Astrocyte of the spinal cord (primary cell): Measurements from ENCODE around the gene CDC23.
"Not testable (repeated sequence)": the region's sequence is repeated elsewhere in the genome, so short reads cannot be mapped to it uniquely, and the experiment has no call there.

Experiments
- DNase-seq: peaks from one replicate; pipeline ENCODE4 v3.0.0; 2011; ENCODE audit warnings: low read depth, low spot score
- H3K4me3 ChIP-seq: 2 replicates; pipeline ENCODE4 v1.5.1; 2011; ENCODE audit warnings: low read depth, mild to moderate bottlenecking, low read length, moderate library complexity
- CTCF ChIP-seq: IDR thresholded peaks from 2 replicates; pipeline ENCODE4 v1.5.1; 2012; ENCODE audit warnings: low read depth, mild to moderate bottlenecking, low read length, inconsistent platforms
- in situ Hi-C: cut with HindIII; loops from 2 replicates; pipeline ENCODE4 v1.10.0; 2017; ENCODE audit warnings: low sequenced_read_pairs

The CDC23 gene

GRCh38 chr5:138213161-138214029 is at the start of gene CDC23:
Gene CDC23, minus strand, starts transcription at chr5:138213323. Its CDS starts 11 bp downstream, at chr5:138213312.
- in situ Hi-C loops, result no loop called here
- peak; percentile 98 for DNase-seq
- TF ChIP-seq CTCF, result no peak
- peak within 1 kb of the TSS; percentile 100 for H3K4me3 ChIP-seq

- TF ChIP-seq CTCF, result no peak
- DNase-seq, result no peak
- no peak overlapping the region for H3K4me3 ChIP-seq
- in situ Hi-C loops, result no loop called here
Observed at GRCh38 chr5:138258704-138259292, 45.7 kb upstream of the CDC23 start.

DNA sequence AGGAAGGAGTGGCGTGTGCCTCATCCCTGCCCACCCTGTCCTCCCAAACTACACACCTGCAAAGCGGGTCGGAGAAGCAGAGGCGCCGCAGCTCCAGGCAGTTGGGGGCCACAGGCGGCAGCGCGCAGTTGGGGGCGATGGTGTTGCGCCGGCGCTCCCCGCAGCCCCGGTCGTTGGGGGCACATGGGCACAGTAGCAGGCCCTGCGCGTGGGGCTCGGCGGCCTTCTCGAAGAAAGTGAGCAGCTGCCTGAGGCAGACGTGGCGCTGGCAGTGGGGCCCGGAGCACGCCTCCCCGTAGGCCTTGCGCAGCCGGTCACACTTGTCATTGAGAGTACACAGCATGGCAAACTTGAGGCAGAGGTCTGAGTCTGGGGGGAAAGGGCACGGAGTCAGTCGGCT is 44.5 kb upstream of the CDC23 start:
- no peak for TF ChIP-seq CTCF
- no peak overlapping the region for H3K4me3 ChIP-seq
- no peak for DNase-seq
- in situ Hi-C loops, result no loop called here

GRCh38 chr5:138252944-138253343 is 39.8 kb upstream of the CDC23 start:
- in situ Hi-C loops, result no loop called here
- no peak overlapping the region for H3K4me3 ChIP-seq
- DNase-seq, result no peak
- no peak for TF ChIP-seq CTCF

- in situ Hi-C loops, DNase-seq, H3K4me3 ChIP-seq: not testable (repeated sequence)
Observed at GRCh38 chr5:138247800-138248199, 34.7 kb upstream of the CDC23 start.

DNA sequence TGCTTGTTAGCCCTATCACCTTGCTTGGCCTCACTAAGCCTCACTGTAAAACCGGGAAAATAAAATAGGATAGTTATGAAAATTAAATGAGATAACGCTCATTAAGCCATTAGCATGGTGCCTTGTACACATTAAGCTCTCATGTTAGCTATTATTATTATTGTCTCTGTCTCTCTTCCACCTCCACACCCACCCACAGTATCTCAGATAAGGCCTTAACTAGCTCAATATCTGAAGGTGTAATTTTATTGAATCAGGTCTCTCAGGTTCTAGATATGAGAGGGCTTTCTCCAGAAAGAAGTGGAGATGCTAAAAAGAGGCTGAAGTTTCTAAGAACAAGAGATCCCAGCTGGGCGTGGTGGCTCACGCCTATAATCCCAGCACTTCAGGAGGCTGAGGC is 33.7 kb upstream of the CDC23 start:
- in situ Hi-C loops, result no loop called here
- DNase-seq, result no peak
- H3K4me3 ChIP-seq, result no peak overlapping the region
- TF ChIP-seq CTCF, result no peak

- in situ Hi-C loops, result no loop called here
- no peak for DNase-seq
- H3K4me3 ChIP-seq, result no peak overlapping the region
- no peak for TF ChIP-seq CTCF
Observed at GRCh38 chr5:138246334-138246733, 33.2 kb upstream of the CDC23 start.
